ENCODE measurements around the gene PAX8.

Gene PAX8

DNA sequence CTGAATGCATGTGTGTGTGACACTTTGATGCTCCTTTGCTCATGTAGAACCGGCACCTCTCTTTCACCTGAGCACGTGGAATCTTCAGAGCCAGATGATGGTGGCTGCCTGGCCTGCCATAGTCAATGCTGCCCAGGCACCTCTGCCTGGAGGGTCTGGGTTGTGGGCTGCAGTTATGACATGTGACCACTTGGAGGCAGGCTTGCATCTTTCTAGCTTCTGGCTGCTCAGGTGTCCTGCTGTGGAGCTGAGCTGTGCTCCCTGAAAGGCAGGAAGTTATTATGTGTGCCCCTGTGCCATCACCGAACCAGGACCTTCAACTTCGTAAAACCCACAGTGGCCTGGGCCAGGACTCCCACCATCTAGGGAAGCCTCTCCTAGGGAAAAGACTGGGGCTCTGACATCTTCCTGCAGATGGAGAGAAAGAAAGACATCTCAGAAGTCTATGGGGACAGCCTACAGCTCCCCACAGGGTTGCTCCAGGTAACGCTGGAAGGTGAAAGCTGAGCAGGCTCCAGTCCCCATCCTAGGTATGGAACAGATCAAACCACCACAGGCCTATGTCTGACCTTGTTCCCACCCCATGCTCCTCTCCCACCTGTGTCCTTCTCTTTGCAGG, 74.7 kb downstream of the PAX8 start:
- DNase-seq (ENCODE audit: low read depth), result peak; percentile 85
- no peak overlapping the region for H3K4me3 ChIP-seq (ENCODE audit: low read depth, low read length)
- TF ChIP-seq, protein P1, sequence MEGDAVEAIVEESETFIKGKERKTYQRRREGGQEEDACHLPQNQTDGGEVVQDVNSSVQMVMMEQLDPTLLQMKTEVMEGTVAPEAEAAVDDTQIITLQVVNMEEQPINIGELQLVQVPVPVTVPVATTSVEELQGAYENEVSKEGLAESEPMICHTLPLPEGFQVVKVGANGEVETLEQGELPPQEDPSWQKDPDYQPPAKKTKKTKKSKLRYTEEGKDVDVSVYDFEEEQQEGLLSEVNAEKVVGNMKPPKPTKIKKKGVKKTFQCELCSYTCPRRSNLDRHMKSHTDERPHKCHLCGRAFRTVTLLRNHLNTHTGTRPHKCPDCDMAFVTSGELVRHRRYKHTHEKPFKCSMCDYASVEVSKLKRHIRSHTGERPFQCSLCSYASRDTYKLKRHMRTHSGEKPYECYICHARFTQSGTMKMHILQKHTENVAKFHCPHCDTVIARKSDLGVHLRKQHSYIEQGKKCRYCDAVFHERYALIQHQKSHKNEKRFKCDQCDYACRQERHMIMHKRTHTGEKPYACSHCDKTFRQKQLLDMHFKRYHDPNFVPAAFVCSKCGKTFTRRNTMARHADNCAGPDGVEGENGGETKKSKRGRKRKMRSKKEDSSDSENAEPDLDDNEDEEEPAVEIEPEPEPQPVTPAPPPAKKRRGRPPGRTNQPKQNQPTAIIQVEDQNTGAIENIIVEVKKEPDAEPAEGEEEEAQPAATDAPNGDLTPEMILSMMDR (conservative IDR thresholded peaks at IDR 0.05; ENCODE audit: low read depth, low read length), result peak; percentile 95

DNA sequence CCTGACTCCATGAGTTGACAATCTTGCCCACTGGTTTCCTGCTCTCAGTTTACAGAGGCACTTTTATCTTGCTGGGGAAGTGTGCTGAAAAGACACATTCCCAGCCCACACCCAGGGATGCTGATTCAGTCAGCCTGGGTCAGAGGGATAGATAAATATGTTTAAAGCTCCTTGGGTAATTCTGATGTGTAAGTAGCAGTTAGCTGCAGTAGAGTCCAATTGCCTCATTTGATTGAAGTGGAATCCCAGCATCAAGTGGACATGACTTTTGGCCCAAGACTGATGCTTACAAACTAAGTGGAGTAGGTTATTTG, 75.5 kb downstream of the PAX8 start:
- H3K4me3 ChIP-seq (ENCODE audit: low read depth, low read length), result no peak overlapping the region
- TF ChIP-seq, protein P1 (conservative IDR thresholded peaks at IDR 0.05; ENCODE audit: low read depth, low read length), result no peak
- no peak for DNase-seq (ENCODE audit: low read depth)

GRCh38 chr2:113202305-113203216, 76.2 kb downstream of the PAX8 start:
- TF ChIP-seq, protein P1 (conservative IDR thresholded peaks at IDR 0.05; ENCODE audit: low read depth, low read length), result no peak
- DNase-seq (ENCODE audit: low read depth), result no peak
- no peak overlapping the region for H3K4me3 ChIP-seq (ENCODE audit: low read depth, low read length)

DNA sequence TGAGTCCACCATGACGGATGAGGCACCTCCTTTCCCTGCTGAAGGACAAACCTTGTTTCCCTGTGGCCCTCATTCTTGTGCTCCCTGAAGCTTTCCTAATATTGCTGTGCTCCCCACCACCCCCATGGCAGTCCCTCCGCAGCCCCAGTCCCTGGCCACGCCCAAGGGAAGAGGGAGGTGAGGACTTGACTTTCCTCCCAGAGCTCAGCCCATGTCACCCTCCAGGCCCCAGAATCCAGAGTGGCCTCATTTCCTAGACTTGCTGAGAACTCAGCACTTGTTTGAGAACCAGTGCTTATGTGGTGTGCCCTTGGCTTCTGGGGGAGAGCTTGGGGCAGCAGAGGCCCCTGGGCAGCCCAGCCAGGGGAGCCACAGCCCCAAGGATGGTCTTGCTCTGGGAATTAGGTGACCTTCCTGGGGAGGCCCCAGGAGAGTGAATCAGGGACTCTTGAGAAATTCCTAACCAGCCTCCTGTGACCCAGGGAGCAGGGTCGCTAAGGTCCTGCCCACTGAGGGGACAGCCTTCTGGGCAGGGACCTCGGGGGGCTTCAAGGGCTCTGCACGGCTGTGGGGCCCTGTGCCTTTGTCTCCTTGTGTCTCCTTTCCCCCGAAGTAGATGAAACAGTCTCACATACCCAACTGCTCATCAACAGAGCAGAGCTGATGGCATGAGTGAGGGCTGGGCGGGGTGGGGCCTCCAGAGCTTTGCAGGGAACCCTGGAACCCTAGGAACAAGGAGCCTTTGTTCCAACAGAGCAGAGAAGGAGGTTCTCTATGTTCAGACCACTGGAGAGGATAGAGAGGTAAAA, 77.0 kb downstream of the PAX8 start:
- TF ChIP-seq, protein P1 (conservative IDR thresholded peaks at IDR 0.05; ENCODE audit: low read depth, low read length), result no peak
- DNase-seq (ENCODE audit: low read depth), result no peak

GRCh38 chr2:113200736-113201490, 77.8 kb downstream of the PAX8 start:
- TF ChIP-seq, protein P1 (conservative IDR thresholded peaks at IDR 0.05; ENCODE audit: low read depth, low read length), result no peak
- H3K4me3 ChIP-seq (ENCODE audit: low read depth, low read length), result no peak overlapping the region
- no peak for DNase-seq (ENCODE audit: low read depth)

More for the DNA sequence above, 77.0 kb downstream of the PAX8 start:
- no peak overlapping the region for H3K4me3 ChIP-seq (ENCODE audit: low read depth, low read length)

DNA sequence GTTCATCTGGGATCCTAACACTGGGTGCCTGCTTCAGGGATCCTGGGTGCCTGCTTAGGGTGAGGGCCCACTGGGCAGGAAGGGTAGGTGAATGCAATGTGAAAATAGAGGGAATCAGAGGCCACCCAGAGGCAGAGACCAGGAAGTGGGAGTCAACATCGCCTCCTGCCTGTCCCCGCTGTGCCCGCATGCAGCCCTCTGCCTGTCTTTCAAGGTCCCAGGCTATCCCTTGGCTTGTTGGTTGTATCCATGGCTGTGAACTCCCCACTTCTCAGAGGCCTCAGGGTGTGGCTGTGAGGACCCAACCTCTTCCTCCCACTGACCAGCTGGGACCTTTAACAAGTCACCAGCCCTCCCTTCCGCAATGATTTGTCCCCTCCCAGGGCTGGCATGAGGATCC, 78.5 kb downstream of the PAX8 start:
- TF ChIP-seq, protein P1 (conservative IDR thresholded peaks at IDR 0.05; ENCODE audit: low read depth, low read length), result peak; percentile 18
- no peak for DNase-seq (ENCODE audit: low read depth)
- no peak overlapping the region for H3K4me3 ChIP-seq (ENCODE audit: low read depth, low read length)
